WTC11 (cell line): Measurements from ENCODE around the gene GNAI1. TPM values are rescaled to one million over a fixed set of nuclear protein-coding genes. Genes with fewer than 3 reads are reported as not detected.

Source experiments
- ATAC-seq: fragments of 200-7000 bp; cut with Tn5 transposase; 2 replicates; pipeline ENCODE4 v1.10.0; 2021; ENCODE audit warnings: mild to moderate bottlenecking, moderate library complexity
- CTCF ChIA-PET: fragments of 300-600 bp; sonication (Branson Sonifier 250); formaldehyde crosslinking; loops from one replicate; lab custom pipeline; 2021; ENCODE audit warnings: antibody characterized with exemption; lab: Charles Lee
- POLR2A ChIA-PET: fragments of 350-600 bp; sonication (Branson Sonifier 250); formaldehyde crosslinking; loops from one replicate; lab custom pipeline; 2021; ENCODE audit warnings: antibody characterized with exemption; lab: Charles Lee
- DNase-seq: peaks from one replicate; pipeline ENCODE4 v3.0.0; 2021; ENCODE audit warnings: low spot score
- H3K27ac Mint-ChIP-seq: 2 replicates; pipeline ENCODE4 v1.8.0; 2021; ENCODE audit warnings: mixed read lengths
- H3K27me3 Mint-ChIP-seq: 2 replicates; pipeline ENCODE4 v1.8.0; 2021; ENCODE audit warnings: low read depth, mild to moderate bottlenecking, moderate library complexity, mixed read lengths
- H3K36me3 Mint-ChIP-seq: 2 replicates; pipeline ENCODE4 v1.8.0; 2021; ENCODE audit warnings: mixed read lengths
- H3K4me1 Mint-ChIP-seq: 2 replicates; pipeline ENCODE4 v1.8.0; 2022; ENCODE audit warnings: mixed read lengths
- H3K4me3 Mint-ChIP-seq: 2 replicates; pipeline ENCODE4 v1.8.0; 2021; ENCODE audit warnings: mild to moderate bottlenecking, moderate library complexity, mixed read lengths
- H3K9me3 Mint-ChIP-seq: 2 replicates; pipeline ENCODE4 v1.8.0; 2021; ENCODE audit warnings: mixed read lengths
- FOXK1 ChIP-seq: sonication (generic); formaldehyde crosslinking; IDR thresholded peaks from 2 replicates; pipeline ENCODE4 v1.8.0; 2022; ENCODE audit warnings: mild to moderate bottlenecking, moderate library complexity, missing genetic modification reagents
- GABPB1 ChIP-seq: sonication (generic); formaldehyde crosslinking; IDR thresholded peaks from 2 replicates; pipeline ENCODE4 v1.8.1; 2023; ENCODE audit warnings: mild to moderate bottlenecking, missing genetic modification reagents
- GTF2I ChIP-seq: fragments of 250-450 bp; sonication (Bioruptor Pico); conservative IDR thresholded peaks from 2 replicates; pipeline ENCODE4 v1.4.0; 2021; ENCODE audit warnings: mild to moderate bottlenecking
- NR1H2 ChIP-seq: sonication (generic); formaldehyde crosslinking; IDR thresholded peaks from 2 replicates; pipeline ENCODE4 v1.9.0; 2021; ENCODE audit warnings: mild to moderate bottlenecking, moderate library complexity, missing genetic modification reagents
- NR2C2 ChIP-seq: sonication (generic); formaldehyde crosslinking; IDR thresholded peaks from 2 replicates; pipeline ENCODE4 v1.8.0; 2022; ENCODE audit warnings: mild to moderate bottlenecking, missing genetic modification reagents
- PRRX2 ChIP-seq: fragments of 250-450 bp; sonication (Bioruptor Pico); IDR thresholded peaks from 2 replicates; pipeline ENCODE4 v1.8.0; 2021; ENCODE audit warnings: mild to moderate bottlenecking
- RORB ChIP-seq: fragments of 250-450 bp; sonication (Bioruptor Pico); IDR thresholded peaks from 2 replicates; pipeline ENCODE4 v1.9.0; 2021; ENCODE audit warnings: mild to moderate bottlenecking
- SOX15 ChIP-seq: fragments of 250-450 bp; sonication (Bioruptor Pico); IDR thresholded peaks from 2 replicates; pipeline ENCODE4 v1.9.0; 2021; ENCODE audit warnings: mild to moderate bottlenecking
- USF1 ChIP-seq: sonication (generic); formaldehyde crosslinking; IDR thresholded peaks from 2 replicates; pipeline ENCODE4 v1.8.0; 2022; ENCODE audit warnings: mild to moderate bottlenecking, missing genetic modification reagents
- ZBTB21 ChIP-seq: sonication (generic); formaldehyde crosslinking; IDR thresholded peaks from 2 replicates; pipeline ENCODE4 v1.8.1; 2023; ENCODE audit warnings: mild to moderate bottlenecking, missing genetic modification reagents, borderline replicate concordance
- ZMAT4 ChIP-seq: fragments of 250-450 bp; sonication (Bioruptor Pico); IDR thresholded peaks from 2 replicates; pipeline ENCODE4 v1.9.0; 2021; ENCODE audit warnings: mild to moderate bottlenecking
- ZNF232 ChIP-seq: sonication (generic); formaldehyde crosslinking; IDR thresholded peaks from 2 replicates; pipeline ENCODE4 v1.8.0; 2022; ENCODE audit warnings: mild to moderate bottlenecking, missing genetic modification reagents
- ZNF281 ChIP-seq: sonication (generic); formaldehyde crosslinking; IDR thresholded peaks from 2 replicates; pipeline ENCODE4 v1.8.0; 2023; ENCODE audit warnings: mild to moderate bottlenecking, missing genetic modification reagents
- total RNA-seq: library from RNA; stranded (reverse); gene quantifications from 3 replicates; pipeline ENCODE4 v1.2.3, GENCODE V29; 2021
- TF ChIP-seq, protein P1 (sequence below): sonication (generic); formaldehyde crosslinking; IDR thresholded peaks from 2 replicates; pipeline ENCODE4 v1.8.1; 2023; ENCODE audit warnings: mild to moderate bottlenecking, missing genetic modification reagents, moderate library complexity
- TF ChIP-seq, protein P2 (sequence below): sonication (generic); formaldehyde crosslinking; IDR thresholded peaks from 2 replicates; pipeline ENCODE4 v1.8.1; 2023; ENCODE audit warnings: mild to moderate bottlenecking, missing genetic modification reagents
- TF ChIP-seq, protein P3 (sequence below): sonication (generic); formaldehyde crosslinking; conservative IDR thresholded peaks from 2 replicates; pipeline ENCODE4 v1.8.1; 2023; ENCODE audit warnings: mild to moderate bottlenecking, low read depth, missing genetic modification reagents, moderate library complexity

The GNAI1 gene
- total RNA-seq, 1 experiment from 2014 or later, result 26.7 TPM

DNA sequence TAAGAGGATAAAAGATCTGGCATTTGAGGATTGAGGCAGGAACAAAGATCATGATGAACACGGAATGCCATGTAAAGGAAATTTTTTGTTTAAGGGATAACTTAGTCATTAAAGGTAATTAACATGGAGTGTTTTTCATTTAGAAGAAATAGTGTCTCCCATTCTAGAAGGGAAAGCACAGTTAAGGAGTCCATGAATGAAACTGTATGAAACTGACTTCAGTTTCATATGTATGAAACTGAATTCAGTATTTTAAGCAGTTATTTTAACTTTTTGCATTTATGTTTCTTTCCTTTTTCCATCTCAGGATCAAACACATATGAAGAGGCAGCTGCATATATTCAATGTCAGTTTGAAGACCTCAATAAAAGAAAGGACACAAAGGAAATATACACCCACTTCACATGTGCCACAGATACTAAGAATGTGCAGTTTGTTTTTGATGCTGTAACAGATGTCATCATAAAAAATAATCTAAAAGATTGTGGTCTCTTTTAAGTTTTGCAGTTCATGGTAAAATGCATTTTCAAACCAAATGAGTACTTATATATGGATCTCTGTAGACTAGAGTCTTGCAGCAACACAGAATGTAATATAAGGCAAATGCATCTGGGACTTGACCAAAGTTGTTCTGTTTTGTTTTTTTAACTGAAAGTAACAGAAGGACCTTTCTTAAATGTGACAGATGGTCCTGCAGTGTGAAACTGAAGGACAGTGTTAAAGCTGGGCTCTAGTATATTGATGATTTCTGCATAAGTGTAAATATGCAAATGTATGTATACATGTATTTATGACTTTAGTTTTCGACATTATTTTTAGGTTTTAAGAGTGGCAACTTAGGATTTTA is 82.6 kb downstream of the GNAI1 start (continued):
- TF ChIP-seq, protein P1, sequence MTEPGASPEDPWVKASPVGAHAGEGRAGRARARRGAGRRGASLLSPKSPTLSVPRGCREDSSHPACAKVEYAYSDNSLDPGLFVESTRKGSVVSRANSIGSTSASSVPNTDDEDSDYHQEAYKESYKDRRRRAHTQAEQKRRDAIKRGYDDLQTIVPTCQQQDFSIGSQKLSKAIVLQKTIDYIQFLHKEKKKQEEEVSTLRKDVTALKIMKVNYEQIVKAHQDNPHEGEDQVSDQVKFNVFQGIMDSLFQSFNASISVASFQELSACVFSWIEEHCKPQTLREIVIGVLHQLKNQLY (CRISPR knock-in tag), result no peak
- no peak for TF ChIP-seq ZNF232 (CRISPR knock-in tag)

DNA sequence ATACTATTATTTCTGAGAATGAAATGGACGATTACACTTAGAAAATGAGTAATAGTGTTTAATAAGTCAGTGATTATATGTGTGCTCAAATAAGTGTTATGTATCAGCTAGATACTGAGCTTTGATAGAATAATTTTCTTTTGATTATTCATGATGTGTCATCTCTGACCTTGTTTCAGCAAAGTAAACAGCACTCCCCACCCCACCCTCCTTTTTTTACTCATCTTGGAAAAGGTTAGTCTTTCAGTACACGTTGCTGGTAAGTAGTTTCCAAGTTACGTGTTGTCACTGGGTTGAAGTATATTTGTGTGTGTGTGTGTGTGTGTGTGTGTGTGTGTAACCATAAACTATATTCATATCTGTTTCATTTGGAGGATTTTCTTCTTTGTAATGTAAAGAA is 84.1 kb downstream of the GNAI1 start:
- ATAC-seq (no peak), DNase-seq (no peak)
- no peaks in the 10 kb centered on the region for H3K4me1 Mint-ChIP-seq
- ChIA-PET POLR2A (no interaction called here), CTCF (no interaction called here)
- no peak overlapping the region for H3K27ac Mint-ChIP-seq
- peaks cover 12% of the 10 kb centered on the region for H3K36me3 Mint-ChIP-seq
- no peak overlapping the region for H3K4me3 Mint-ChIP-seq
- no peaks in the 10 kb centered on the region for H3K27me3 Mint-ChIP-seq
- no peaks in the 10 kb centered on the region for H3K9me3 Mint-ChIP-seq
- TF ChIP-seq PRRX2 (CRISPR knock-in tag), result no peak
- TF ChIP-seq ZBTB21 (CRISPR knock-in tag), result no peak
- TF ChIP-seq, protein P2, sequence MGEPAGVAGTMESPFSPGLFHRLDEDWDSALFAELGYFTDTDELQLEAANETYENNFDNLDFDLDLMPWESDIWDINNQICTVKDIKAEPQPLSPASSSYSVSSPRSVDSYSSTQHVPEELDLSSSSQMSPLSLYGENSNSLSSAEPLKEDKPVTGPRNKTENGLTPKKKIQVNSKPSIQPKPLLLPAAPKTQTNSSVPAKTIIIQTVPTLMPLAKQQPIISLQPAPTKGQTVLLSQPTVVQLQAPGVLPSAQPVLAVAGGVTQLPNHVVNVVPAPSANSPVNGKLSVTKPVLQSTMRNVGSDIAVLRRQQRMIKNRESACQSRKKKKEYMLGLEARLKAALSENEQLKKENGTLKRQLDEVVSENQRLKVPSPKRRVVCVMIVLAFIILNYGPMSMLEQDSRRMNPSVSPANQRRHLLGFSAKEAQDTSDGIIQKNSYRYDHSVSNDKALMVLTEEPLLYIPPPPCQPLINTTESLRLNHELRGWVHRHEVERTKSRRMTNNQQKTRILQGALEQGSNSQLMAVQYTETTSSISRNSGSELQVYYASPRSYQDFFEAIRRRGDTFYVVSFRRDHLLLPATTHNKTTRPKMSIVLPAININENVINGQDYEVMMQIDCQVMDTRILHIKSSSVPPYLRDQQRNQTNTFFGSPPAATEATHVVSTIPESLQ, result no peak
- no peak for TF ChIP-seq SOX15 (CRISPR knock-in tag)
- TF ChIP-seq FOXK1 (CRISPR knock-in tag), result no peak
- no peak for TF ChIP-seq GABPB1 (CRISPR knock-in tag)
- TF ChIP-seq, protein P3, sequence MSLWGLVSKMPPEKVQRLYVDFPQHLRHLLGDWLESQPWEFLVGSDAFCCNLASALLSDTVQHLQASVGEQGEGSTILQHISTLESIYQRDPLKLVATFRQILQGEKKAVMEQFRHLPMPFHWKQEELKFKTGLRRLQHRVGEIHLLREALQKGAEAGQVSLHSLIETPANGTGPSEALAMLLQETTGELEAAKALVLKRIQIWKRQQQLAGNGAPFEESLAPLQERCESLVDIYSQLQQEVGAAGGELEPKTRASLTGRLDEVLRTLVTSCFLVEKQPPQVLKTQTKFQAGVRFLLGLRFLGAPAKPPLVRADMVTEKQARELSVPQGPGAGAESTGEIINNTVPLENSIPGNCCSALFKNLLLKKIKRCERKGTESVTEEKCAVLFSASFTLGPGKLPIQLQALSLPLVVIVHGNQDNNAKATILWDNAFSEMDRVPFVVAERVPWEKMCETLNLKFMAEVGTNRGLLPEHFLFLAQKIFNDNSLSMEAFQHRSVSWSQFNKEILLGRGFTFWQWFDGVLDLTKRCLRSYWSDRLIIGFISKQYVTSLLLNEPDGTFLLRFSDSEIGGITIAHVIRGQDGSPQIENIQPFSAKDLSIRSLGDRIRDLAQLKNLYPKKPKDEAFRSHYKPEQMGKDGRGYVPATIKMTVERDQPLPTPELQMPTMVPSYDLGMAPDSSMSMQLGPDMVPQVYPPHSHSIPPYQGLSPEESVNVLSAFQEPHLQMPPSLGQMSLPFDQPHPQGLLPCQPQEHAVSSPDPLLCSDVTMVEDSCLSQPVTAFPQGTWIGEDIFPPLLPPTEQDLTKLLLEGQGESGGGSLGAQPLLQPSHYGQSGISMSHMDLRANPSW (CRISPR knock-in tag), result no peak
- no peak for TF ChIP-seq NR2C2 (CRISPR knock-in tag)
- TF ChIP-seq RORB (CRISPR knock-in tag), result no peak
- TF ChIP-seq ZNF281 (CRISPR knock-in tag), result no peak
- TF ChIP-seq GTF2I, result no peak
- TF ChIP-seq NR1H2 (CRISPR knock-in tag), result no peak
- TF ChIP-seq USF1 (CRISPR knock-in tag), result no peak
- TF ChIP-seq ZMAT4 (CRISPR knock-in tag), result no peak
- TF ChIP-seq, all 79 proteins: peak for 0
